GM18951 (cell line): Measurements from ENCODE around the gene CPA2.
"Not testable (repeated sequence)": the region's sequence is repeated elsewhere in the genome, so short reads cannot be mapped to it uniquely, and the experiment has no call there.

Experiments used
- POLR2A ChIP-seq: IDR thresholded peaks from 4 replicates; pipeline ENCODE4 v1.6.1; 2011; ENCODE audit warnings: mild to moderate bottlenecking; ENCODE audit not compliant: insufficient read length, insufficient read depth; ENCODE audit errors: extremely low read depth
- in situ Hi-C: fragments of 300-500 bp; cut with MboI; formaldehyde crosslinking; loops from one replicate; pipeline ENCODE4 v1.12.0; 2022; ENCODE audit warnings: low sequenced_read_pairs, mixed read lengths, inconsistent platforms; ENCODE audit not compliant: unreplicated experiment

Gene CPA2

DNA sequence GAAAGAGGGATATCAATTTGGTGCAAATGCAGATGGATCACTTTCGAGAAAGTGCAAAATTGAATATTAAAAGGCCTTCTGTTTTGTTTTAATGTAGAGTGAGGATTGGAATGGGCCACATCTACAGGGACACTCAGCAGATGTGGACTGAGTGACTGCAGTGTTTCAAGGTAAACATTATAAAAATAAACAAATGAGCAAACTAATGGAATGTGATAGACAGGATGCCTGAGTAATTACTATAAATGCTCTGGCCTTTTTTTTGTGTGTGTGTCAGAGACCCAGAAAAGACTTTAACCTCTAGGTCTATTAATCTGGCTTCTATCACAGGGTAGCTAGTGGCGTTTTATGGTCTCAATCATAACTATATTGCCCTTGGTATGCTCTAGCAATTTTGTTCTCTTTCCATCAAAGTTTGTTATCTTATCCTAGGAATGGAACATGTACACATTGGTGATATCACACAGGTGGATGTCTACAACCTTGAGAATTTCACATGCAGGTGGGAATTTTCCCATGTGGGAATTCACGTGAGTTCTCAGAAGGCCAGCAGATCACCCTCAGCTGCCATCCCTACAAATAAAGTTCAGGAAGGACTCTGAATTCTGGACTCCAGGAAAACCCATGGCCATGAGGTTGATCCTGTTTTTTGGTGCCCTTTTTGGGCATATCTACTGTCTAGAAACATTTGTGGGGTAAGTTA, at the start of gene CPA2:
Gene CPA2 (plus strand): TSS at position 606 of the 703 bp plus-strand sequence. CDS start 19 bp downstream, at position 625.
- TF ChIP-seq POLR2A: no peak
- in situ Hi-C loops: no loop called here

DNA sequence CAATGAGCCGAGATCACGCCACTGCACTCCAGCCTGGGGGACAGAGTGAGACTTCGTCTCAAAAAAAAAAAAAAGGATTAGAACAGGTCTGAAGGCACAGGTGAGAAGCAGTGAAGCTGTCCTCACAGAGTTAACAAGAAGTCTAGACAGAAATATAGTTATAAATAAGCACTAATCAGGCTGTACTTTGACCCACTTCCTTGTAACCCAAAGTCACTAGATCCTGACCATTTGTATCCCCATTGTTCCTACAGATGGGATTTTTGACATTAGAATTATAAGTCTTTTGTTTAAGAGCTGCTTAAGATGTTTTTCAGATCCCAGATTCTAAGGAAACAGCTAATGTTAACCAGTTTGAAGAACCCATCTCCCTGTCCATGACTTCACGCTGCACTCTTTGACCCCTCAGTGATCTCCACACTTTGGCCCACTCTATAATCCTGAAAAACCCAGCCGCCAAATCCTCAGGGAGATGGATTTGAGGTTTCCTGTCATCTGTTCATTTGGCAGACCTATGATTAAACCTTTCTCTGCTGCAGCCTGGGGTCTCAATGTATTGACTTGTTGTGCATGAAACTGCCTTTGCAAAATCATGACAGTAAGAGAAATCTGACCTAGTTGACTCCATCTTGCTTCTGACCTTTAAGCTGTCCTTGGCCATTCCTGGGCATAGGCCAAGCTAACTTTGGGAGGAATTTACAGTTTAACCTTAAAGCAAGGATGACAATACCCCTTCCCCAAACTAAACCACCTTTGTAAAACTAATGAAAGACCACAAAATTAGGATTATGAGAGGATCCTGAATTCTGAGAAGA, 47.6 kb upstream of the CPA2 start:
- TF ChIP-seq POLR2A: no peak
- in situ Hi-C loops: no loop called here

DNA sequence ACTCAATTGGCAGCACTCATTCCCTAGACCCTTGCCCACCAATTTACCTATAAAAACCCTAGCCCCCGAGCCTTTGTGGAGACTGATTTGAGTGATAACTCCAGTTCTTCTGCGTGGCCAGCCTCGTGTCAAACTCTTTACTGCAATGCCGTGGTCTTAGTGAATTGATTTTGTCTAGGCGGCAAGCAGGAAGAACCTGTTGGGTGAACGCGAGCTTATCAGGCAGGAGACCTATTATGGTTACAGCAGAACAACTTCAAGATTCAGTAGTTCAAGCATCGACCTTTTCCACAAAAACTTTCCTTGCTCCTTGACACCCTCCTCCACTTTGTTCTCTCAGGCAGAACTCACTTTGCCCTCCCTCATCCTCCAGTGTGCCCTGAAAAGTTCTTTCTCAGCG, 46.8 kb upstream of the CPA2 start:
- TF ChIP-seq POLR2A: no peak
- in situ Hi-C loops: no loop called here

DNA sequence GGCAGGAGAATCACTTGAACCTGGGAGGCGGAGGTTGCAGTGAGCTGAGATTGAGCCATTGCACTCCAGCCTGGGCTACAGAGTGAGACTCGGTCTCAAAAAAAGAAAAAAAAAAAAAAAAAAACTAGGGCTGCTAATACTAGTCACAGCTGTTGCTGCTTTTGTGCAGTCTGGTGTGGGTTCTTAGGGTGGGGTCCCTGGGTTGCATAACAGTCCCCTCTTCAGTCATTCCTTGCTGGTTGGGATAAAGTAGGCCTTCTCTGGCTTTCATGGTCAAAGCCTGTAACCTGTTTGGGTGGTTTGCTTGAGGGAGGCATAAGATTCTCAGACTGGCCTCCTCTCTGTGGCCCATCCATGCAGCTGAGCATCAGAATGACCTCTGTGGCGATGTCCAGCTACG, 44.9 kb upstream of the CPA2 start:
- in situ Hi-C loops: no loop called here
- no peak for TF ChIP-seq POLR2A

DNA sequence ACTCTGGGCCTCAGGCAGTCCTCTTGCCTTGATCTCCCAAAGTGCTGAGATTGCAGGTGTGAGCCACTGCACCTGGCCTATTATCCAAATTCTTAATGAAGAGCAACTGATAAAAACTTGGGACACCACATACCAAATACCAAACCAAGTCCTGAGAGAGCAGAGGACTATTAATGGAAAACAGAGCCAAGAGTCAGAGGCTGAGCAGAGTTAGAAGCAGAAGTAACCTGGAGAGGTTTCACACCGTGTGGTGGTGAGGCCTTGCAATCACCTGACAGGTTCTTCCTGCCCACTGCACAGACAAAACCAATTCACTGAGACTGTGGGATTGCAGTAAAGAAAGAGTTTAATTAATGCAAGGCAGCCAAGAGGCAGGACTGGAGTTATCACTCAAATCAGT, 43.0 kb upstream of the CPA2 start:
- no peak for TF ChIP-seq POLR2A
- in situ Hi-C loops: no loop called here

DNA sequence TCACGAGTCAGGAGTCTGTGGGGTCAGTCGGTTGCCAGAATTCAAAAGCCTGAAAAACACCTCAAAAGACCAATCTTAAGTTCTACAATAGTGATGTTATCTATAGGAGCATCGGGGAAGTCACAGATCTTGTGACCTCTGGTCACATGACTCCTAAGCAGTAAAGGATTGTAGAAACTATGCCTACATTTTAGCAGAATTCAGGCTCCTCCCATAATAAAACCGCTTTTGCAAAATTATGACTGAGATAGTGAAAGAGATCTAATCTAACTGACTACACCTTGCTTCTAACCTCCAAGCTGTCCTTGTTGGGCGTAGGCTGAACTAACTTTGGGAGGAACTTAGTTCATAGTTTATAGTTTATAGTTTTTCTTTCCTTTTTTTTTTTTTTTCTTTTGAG, 42.5 kb upstream of the CPA2 start:
- TF ChIP-seq POLR2A: no peak
- in situ Hi-C loops: no loop called here

DNA sequence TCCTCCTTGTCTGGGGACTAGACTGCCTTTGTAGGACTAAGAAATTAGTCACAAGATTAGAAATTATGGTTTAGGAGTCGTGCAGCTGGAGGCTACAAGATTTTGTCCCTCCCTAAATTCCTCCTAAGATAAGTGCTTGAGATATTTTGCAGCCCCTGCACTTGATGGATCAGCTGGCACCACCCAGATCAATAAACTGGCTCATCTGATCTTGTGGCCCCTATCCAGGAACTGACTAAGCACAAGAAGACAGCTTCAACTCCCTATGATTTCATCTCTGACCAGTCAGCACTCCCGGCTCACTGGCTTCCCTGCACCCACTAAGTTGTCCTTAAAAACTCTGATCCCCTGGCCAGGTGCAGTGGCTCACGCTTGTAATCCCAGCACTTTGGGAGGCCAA, 41.7 kb upstream of the CPA2 start:
- in situ Hi-C loops: not testable (repeated sequence)

DNA sequence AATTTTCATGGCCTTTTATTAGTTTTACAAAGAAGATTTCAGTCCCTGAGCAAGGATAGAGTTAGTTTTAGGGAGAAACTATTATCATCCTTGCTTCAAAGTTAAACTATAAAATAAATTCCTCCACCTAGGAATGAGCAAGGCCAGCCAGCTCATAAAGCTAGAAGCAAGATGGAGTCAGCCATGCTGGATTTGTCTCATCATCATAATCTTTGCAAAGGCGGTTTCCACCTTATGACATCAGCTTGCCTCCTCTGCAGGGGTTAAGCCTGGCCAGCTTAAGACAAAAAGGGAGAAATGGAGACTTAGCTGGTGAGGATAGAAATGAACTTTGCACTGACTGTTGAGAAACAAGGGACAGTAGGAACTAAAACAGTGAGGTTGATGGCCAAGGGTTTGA, 40.3 kb upstream of the CPA2 start:
- no peak for TF ChIP-seq POLR2A
- in situ Hi-C loops: no loop called here

DNA sequence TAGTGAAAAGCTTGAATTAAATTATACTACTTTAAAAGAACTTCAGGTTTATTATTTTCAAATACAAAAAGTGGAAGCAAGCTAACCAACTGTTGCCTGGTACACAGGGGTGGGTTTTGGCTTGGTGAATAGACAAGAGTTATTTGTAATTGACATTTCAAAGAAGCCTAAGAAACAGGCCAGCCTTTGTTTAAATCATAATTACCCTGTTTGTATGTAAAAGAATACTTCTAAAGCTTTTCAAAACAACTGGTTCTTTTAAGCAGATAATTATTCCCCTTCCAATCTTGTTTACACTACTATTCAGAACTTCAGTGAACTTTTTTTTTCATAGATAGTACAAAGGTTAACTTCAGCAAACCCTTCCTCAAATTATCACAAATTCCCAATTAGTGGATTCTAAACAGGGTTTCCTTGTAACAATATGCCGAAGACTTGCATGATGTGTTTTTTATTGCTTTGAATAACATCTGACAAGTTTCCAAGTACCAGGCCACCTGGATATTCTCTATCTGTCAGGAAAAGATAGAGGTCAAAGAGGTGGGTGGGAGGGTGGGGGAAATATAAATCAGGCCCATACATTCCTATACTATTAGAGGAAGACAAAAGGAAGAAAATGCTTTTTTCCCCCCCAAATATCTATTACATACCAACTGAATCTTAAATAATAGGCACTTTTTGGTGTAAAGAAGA, 38.6 kb upstream of the CPA2 start:
- TF ChIP-seq POLR2A: no peak
- in situ Hi-C loops: no loop called here

DNA sequence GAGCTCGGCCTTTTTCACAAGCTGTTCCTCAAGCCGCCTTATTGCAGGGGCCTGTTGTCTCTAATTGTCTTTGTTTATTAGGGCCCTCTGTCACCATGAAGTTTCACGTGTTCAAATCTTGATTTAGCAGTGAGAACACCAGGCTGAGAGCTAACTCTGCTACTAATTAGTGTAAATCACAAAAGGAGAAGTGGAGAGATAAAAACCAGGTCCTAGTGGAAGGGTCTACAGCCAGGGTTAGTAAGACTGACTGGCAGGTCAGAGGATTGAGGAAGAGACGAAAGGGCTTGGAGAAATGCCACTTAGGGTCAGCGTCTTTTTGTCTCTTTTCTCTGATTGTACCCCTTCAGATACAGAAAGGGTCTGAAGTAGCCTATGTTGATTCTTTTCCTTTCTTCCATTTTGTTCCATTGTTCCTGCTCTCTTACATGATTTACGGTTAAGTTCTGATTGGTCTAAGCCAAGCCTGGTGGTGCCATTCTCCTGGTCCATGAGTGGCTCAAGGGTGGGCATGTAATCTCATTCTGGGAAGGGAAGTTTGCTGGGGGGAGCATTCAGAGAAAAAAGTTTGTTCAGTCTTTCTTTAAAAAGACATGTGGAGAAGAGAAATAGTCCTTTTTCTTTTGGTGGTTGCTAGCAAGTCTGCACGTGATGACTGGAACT, 37.7 kb upstream of the CPA2 start:
- in situ Hi-C loops: no loop called here
- TF ChIP-seq POLR2A: no peak

DNA sequence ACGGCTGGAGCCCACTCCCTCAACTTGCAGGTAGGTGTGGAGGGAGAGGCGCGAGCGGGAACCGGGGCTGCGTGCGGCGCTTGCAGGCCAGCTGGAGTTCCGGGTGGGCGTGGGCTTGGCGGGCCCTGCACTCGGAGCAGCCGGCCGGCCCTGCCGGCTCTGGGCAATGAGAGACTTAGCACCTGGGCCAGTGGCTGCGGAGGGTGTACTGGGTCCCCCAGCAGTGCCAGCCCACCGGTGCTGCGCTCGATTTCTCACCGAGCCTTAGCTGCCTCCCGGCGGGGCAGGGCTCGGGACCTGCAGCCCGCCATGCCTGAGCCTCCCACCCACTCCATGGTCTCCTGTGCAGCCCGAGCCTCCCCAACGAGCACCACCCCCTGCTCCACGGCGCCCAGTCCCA, 36.7 kb upstream of the CPA2 start:
- in situ Hi-C loops: not testable (repeated sequence)

DNA sequence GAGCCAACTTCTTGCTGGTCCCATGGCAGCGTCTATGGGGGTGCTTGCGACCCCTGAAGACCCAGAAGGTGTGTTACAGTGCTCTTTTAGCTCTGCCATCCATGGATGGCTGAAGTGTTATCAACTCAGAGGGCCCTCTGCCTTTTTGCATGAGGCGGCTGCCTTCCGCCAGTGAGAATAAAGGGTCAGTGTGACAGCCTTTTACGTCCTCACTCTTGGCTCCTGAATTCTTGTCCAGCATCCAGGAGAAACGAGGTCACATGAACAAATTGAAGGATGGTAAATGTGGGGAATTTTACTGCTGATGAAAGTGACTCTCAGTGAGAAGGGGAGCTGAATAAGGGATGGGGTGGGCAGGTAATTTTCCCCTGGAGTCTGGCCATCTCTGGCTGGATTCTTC, 34.9 kb upstream of the CPA2 start:
- in situ Hi-C loops: no loop called here
- no peak for TF ChIP-seq POLR2A

DNA sequence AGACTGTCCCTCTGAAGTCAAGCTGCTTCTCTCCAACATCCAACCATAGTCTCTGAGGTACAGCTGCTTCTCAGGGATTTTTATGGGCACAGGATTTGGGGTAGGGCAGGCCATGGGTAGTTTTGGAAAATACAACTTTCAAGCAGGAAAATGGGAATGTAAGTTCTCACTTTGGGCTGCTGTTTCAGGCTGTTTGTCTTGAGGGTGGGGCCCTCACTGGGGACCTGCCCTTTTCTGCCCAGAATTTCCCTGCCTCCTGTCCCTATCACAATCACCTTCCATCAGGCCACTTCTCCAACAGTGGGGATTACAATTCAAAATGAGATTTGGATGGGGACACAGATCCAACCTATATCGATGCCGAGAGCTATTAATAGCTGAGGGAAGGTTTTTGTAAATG, 34.5 kb upstream of the CPA2 start:
- in situ Hi-C loops: no loop called here
- no peak for TF ChIP-seq POLR2A
